HepG2 (cell line): Measurements from ENCODE around the gene DEFB129. TPM values are rescaled to one million over a fixed set of nuclear protein-coding genes. Genes with fewer than 3 reads are reported as not detected.

Experiments used
- ATAC-seq: fragments of 200-7000 bp; cut with Tn5 transposase; 3 replicates; pipeline ENCODE4 v1.9.1; 2020; ENCODE audit warnings: mild to moderate bottlenecking, moderate library complexity
- BruUV-seq: library from RNA; stranded (reverse); fragments of 400-500 nt; replicated peaks from 2 replicates; lab custom pipeline; 2021; lab: Mats Ljungman, UMichigan
- CTCF ChIA-PET: fragments of 300-600 bp; formaldehyde crosslinking; extraction: SDS; loops from one replicate; lab custom pipeline; 2021; ENCODE audit warnings: low total read pairs, inconsistent platforms, low intra/inter-chr PET ratio; lab: Yijun Ruan, JAX
- POLR2A ChIA-PET: fragments of 350-600 bp; sonication (Branson Sonifier 250); formaldehyde crosslinking; loops from one replicate; lab custom pipeline; 2020; ENCODE audit warnings: antibody characterized with exemption, inconsistent platforms; lab: Yijun Ruan, JAX
- DNase-seq: peaks from one replicate; pipeline ENCODE4 v3.0.0-alpha.2; 2015; ENCODE audit warnings: low spot score
- FAIRE-seq: peaks from 3 replicates; lab custom pipeline; 2011; peaks lifted over from hg19 to GRCh38; lab: Jason Lieb, UNC
- H2AFZ ChIP-seq: one replicate; pipeline ENCODE4 v1.6.1; 2011; ENCODE audit warnings: low read length, inconsistent platforms
- H3K27ac ChIP-seq: fragments of 300-600 bp; 3 replicates; pipeline ENCODE4 v1.8.0; 2011; ENCODE audit warnings: mixed run types, mild to moderate bottlenecking, mixed read lengths, low read length, inconsistent platforms; ENCODE audit not compliant: insufficient read depth; ENCODE audit errors: extremely low read length
- H3K27me3 ChIP-seq, 2 experiments: fragments of 200-600 bp in 1 of 2; 2 replicates in 1 of 2; 3 replicates in 1 of 2; pipeline versions ENCODE4 v1.6.0 to v1.8.0; 2011; ENCODE audit warnings: low read length in 2 of 2, mild to moderate bottlenecking in 2 of 2, moderate library complexity in 2 of 2, inconsistent platforms in 1 of 2; ENCODE audit not compliant: insufficient read depth in 2 of 2, control insufficient read depth in 1 of 2
- H3K36me3 ChIP-seq, 2 experiments: fragments of 200-600 bp in 1 of 2; replicated peaks in 1 of 2; 2 replicates in 1 of 2; 3 replicates in 1 of 2; pipeline versions ENCODE4 v1.5.1 to v1.8.0; 2011; ENCODE audit warnings: low read length in 2 of 2, inconsistent platforms in 1 of 2; ENCODE audit not compliant: insufficient read depth in 2 of 2, control insufficient read depth in 1 of 2
- H3K4me1 ChIP-seq: 2 replicates; pipeline ENCODE4 v1.5.1; 2012; ENCODE audit warnings: low read length, inconsistent platforms; ENCODE audit not compliant: insufficient read depth
- H3K4me2 ChIP-seq: 2 replicates; pipeline ENCODE4 v1.6.0; 2011; ENCODE audit warnings: low read depth, low read length, inconsistent platforms
- H3K4me3 ChIP-seq, 3 experiments: fragments of 200-600 bp in 1 of 3; sonication (generic), shearing (Covaris generic) in 1 of 3; replicated peaks in 1 of 3; 2 replicates each; pipeline ENCODE4 v1.5.1; 2011 to 2016; ENCODE audit warnings: low read length in 3 of 3, inconsistent platforms in 2 of 3, low read depth in 2 of 3, mild to moderate bottlenecking in 2 of 3, control low read depth in 1 of 3, mixed read lengths in 1 of 3; ENCODE audit not compliant: insufficient read depth in 1 of 3
- H3K79me2 ChIP-seq: one replicate; pipeline ENCODE4 v1.6.1; 2011; ENCODE audit warnings: low read length, inconsistent platforms; ENCODE audit not compliant: insufficient read depth
- H3K9ac ChIP-seq: 2 replicates; pipeline ENCODE4 v1.6.0; 2011; ENCODE audit warnings: mild to moderate bottlenecking, low read depth, low read length, inconsistent platforms; ENCODE audit not compliant: insufficient read depth
- H3K9me3 ChIP-seq: 2 replicates; pipeline ENCODE4 v1.5.1; 2012; ENCODE audit warnings: mild to moderate bottlenecking, low read length
- H4K20me1 ChIP-seq: 2 replicates; pipeline ENCODE4 v1.6.0; 2011; ENCODE audit warnings: inconsistent platforms, mild to moderate bottlenecking, low read length, moderate library complexity; ENCODE audit not compliant: insufficient read depth
- CSRNP1 ChIP-seq: sonication (generic); formaldehyde crosslinking; IDR thresholded peaks from 2 replicates; pipeline ENCODE4 v1.8.1; 2023; ENCODE audit warnings: mild to moderate bottlenecking, missing genetic modification reagents
- HMG20A ChIP-seq: IDR thresholded peaks from 2 replicates; pipeline ENCODE4 v1.6.1; 2016; ENCODE audit warnings: borderline replicate concordance
- PBX2 ChIP-seq: IDR thresholded peaks from 2 replicates; pipeline ENCODE4 v1.6.1; 2016; ENCODE audit warnings: control low read depth
- RERE ChIP-seq: IDR thresholded peaks from 2 replicates; pipeline ENCODE4 v1.6.1; 2016; ENCODE audit warnings: low read depth, missing genetic modification reagents, missing compliant biosample characterization
- RFXANK ChIP-seq: IDR thresholded peaks from 2 replicates; pipeline ENCODE4 v1.6.1; 2016
- SIN3A ChIP-seq: IDR thresholded peaks from 2 replicates; pipeline ENCODE4 v1.6.1; 2011; ENCODE audit warnings: low read depth, mild to moderate bottlenecking, control low read depth, low read length, borderline replicate concordance
- ZBTB20 ChIP-seq: sonication (generic); formaldehyde crosslinking; IDR thresholded peaks from 2 replicates; pipeline ENCODE4 v1.8.1; 2023; ENCODE audit warnings: missing genetic modification reagents, low read depth, mild to moderate bottlenecking, borderline replicate concordance
- ZNF441 ChIP-seq: sonication (generic); formaldehyde crosslinking; IDR thresholded peaks from 2 replicates; pipeline ENCODE4 v1.7.0; 2021; ENCODE audit warnings: missing genetic modification reagents, borderline replicate concordance
- ZNF513 ChIP-seq: sonication (generic); formaldehyde crosslinking; conservative IDR thresholded peaks from 2 replicates; pipeline ENCODE4 v1.5.0; 2020; ENCODE audit warnings: missing genetic modification reagents
- WGBS: methylation state at CpG from one replicate; pipeline ENCODE4 v1.1.6; 2017; ENCODE audit warnings: low lambda C conversion rate; 5-methylcytosine and 5-hydroxymethylcytosine counted together
- in situ Hi-C: cut with HindIII; loops from 2 replicates; pipeline ENCODE4 v1.10.0; 2017; ENCODE audit warnings: low pct_unique_long_range_greater_than_20kb; ENCODE audit not compliant: extremely low pct_ligation_motif_present
- intact Hi-C: fragments of 100-400 bp; cut with micrococcal nuclease; formaldehyde crosslinking; loops from one replicate; pipeline ENCODE4 v1.10.0; 2022; ENCODE audit not compliant: unreplicated experiment
- polyA plus RNA-seq, 8 experiments: library from polyadenylated mRNA; depleted of rRNA in 3 of 8; stranded (reverse) in 7 of 8; unstranded in 1 of 8; fragments of >200 nt; fragmentation: Illumina TruSeq in 4 of 8; extraction: Trizol in 4 of 8; gene quantifications; 2 replicates each; pipeline versions ENCODE4 v1.2.1 to v1.2.3, GENCODE V29; 2011 to 2016; ENCODE audit warnings: low read depth in 4 of 8, missing spikeins in 1 of 8, mixed read lengths in 1 of 8; ENCODE audit not compliant: insufficient read depth in 1 of 8
- total RNA-seq, 5 experiments: library from RNA; depleted of rRNA; stranded (reverse); fragments of >200 nt; fragmentation: Illumina TruSeq; extraction: Trizol; gene quantifications; 2 replicates each; pipeline ENCODE4 v1.2.3, GENCODE V29; 2016; ENCODE audit warnings: low read depth in 1 of 5

DEFB129 gene
- total and polyA plus RNA-seq, 2 of the 13 experiments (the other 11 are each of a cell fraction or from before 2014, with no cell fraction given): not detected

- ATAC-seq: no peak
- Histone ChIP-seq H3K27ac (no peak overlapping the region), H3K4me2 (no peak overlapping the region), H2AFZ (no peak overlapping the region), H3K4me1 (no peaks in the 10 kb centered on the region), H3K4me3 (no peak overlapping the region), H3K9ac (no peak overlapping the region), H3K9me3 (no peaks in the 10 kb centered on the region), H3K79me2 (no peaks in the 10 kb centered on the region), H3K36me3 (peaks cover 30 to 42% of the 10 kb centered on the region in 2 experiments), H3K27me3 (no peaks in the 10 kb centered on the region), H4K20me1 (no peaks in the 10 kb centered on the region)
- in situ Hi-C loops: no loop called here
- ChIA-PET CTCF (no interaction called here), POLR2A (no interaction called here)
- no TSS peak for BruUV-seq
- 96% methylated on average over 3 of the region's 3 CpGs for WGBS
- no peak for FAIRE-seq
- TF ChIP-seq HMG20A (no peak), ZNF441 (CRISPR knock-in tag) (no peak), RFXANK (CRISPR knock-in tag) (no peak), ZNF513 (CRISPR knock-in tag) (no peak)
- no peak for DNase-seq
- intact Hi-C loops: no loop called here
These were observed 50.4 kb downstream of the DEFB129 start for GRCh38 chr20:277496-277781.

GRCh38 chr20:278181-278580 lies 51.1 kb downstream of the DEFB129 start:
- H3K27ac ChIP-seq: no peak overlapping the region
- H3K4me3 ChIP-seq: no peak overlapping the region
- DNase-seq (no peak), ATAC-seq (no peak), FAIRE-seq (no peak)
- H2AFZ ChIP-seq: no peak overlapping the region
- no peaks in the 10 kb centered on the region for H4K20me1 ChIP-seq
- no peaks in the 10 kb centered on the region for H3K27me3 ChIP-seq
- no peaks in the 10 kb centered on the region for H3K4me1 ChIP-seq
- H3K36me3 ChIP-seq: peaks cover 30 to 42% of the 10 kb centered on the region in 2 experiments
- no peak overlapping the region for H3K4me2 ChIP-seq
- intact Hi-C loops: no loop called here
- ChIA-PET POLR2A (no interaction called here), CTCF (no interaction called here)
- no peaks in the 10 kb centered on the region for H3K9me3 ChIP-seq
- H3K79me2 ChIP-seq: no peaks in the 10 kb centered on the region
- 96% methylated on average over 5 of the region's 5 CpGs for WGBS
- H3K9ac ChIP-seq: no peak overlapping the region
- no TSS peak for BruUV-seq
- in situ Hi-C loops: no loop called here
- TF ChIP-seq SIN3A (no peak), PBX2 (CRISPR knock-in tag) (no peak), ZBTB20 (CRISPR knock-in tag) (no peak), RERE (no peak), CSRNP1 (CRISPR knock-in tag) (no peak)
